IMR-90 (cell line): Measurements from ENCODE around the gene EML6. TPM values are rescaled to one million over a fixed set of nuclear protein-coding genes. Genes with fewer than 3 reads are reported as not detected.

Source experiments
- ATAC-seq: fragments of 200-7000 bp; cut with Tn5 transposase; 2 replicates; pipeline ENCODE4 v1.9.1; 2020; ENCODE audit warnings: low read depth, mild to moderate bottlenecking, moderate library complexity
- BruUV-seq: library from RNA; stranded (reverse); fragments of 400-500 nt; replicated peaks from 2 replicates; lab custom pipeline; 2021; lab: Mats Ljungman, UMichigan
- CTCF ChIA-PET: fragments of 300-600 bp; formaldehyde crosslinking; extraction: SDS; loops from one replicate; lab custom pipeline; 2021; ENCODE audit warnings: antibody characterized with exemption; lab: Yijun Ruan, JAX
- POLR2A ChIA-PET: fragments of 300-600 bp; sonication (Branson Sonifier 250); formaldehyde crosslinking; loops from one replicate; lab custom pipeline; 2022; ENCODE audit warnings: antibody characterized with exemption; ENCODE audit not compliant: unreplicated experiment; lab: Charles Lee
- DNase-seq: peaks from one replicate; pipeline ENCODE4 v3.0.0; 2013
- H2AFZ ChIP-seq: replicated peaks from 2 replicates; pipeline ENCODE3; 2013; ENCODE audit warnings: low read length, mild to moderate bottlenecking; ENCODE audit not compliant: poor library complexity
- H2AK5ac ChIP-seq: 2 replicates; pipeline ENCODE4 v1.6.1; 2013; ENCODE audit warnings: low read depth, low read length, inconsistent platforms
- H2AK9ac ChIP-seq: replicated peaks from 2 replicates; pipeline ENCODE3; 2013; ENCODE audit warnings: mild to moderate bottlenecking, low read depth, low read length, moderate library complexity; ENCODE audit not compliant: poor library complexity
- H2BK120ac ChIP-seq: 2 replicates; pipeline ENCODE4 v1.6.1; 2013; ENCODE audit warnings: low read depth, low read length, inconsistent platforms
- H2BK15ac ChIP-seq: 3 replicates; pipeline ENCODE4 v1.6.1; 2013; ENCODE audit warnings: low read depth, low read length, inconsistent platforms
- H2BK20ac ChIP-seq: 2 replicates; pipeline ENCODE4 v1.6.1; 2013; ENCODE audit warnings: low read depth, mild to moderate bottlenecking, inconsistent platforms, low read length, moderate library complexity
- H2BK5ac ChIP-seq: 2 replicates; pipeline ENCODE4 v1.6.1; 2013; ENCODE audit warnings: mild to moderate bottlenecking, low read depth, low read length, inconsistent platforms; ENCODE audit not compliant: poor library complexity, severe bottlenecking
- H3K14ac ChIP-seq: replicated peaks from 2 replicates; pipeline ENCODE4 v1.6.1; 2013; ENCODE audit warnings: low read depth, low read length, inconsistent platforms
- H3K18ac ChIP-seq: 2 replicates; pipeline ENCODE4 v1.6.1; 2013; ENCODE audit warnings: low read depth, low read length, control low read depth
- H3K23ac ChIP-seq: 2 replicates; pipeline ENCODE4 v1.6.1; 2013; ENCODE audit warnings: low read depth, low read length, inconsistent platforms
- H3K27ac ChIP-seq: 2 replicates; pipeline ENCODE4 v1.5.1; 2013; ENCODE audit warnings: mild to moderate bottlenecking, control low read depth, low read length; ENCODE audit not compliant: insufficient read depth
- H3K27me3 ChIP-seq: 2 replicates; pipeline ENCODE4 v1.6.1; 2013; ENCODE audit warnings: low read length; ENCODE audit not compliant: control insufficient read depth, insufficient read depth
- H3K36me3 ChIP-seq: 2 replicates; pipeline ENCODE4 v1.6.1; 2013; ENCODE audit warnings: low read length, mixed read lengths; ENCODE audit not compliant: control insufficient read depth, insufficient read depth
- H3K4ac ChIP-seq: 2 replicates; pipeline ENCODE4 v1.6.1; 2013; ENCODE audit warnings: low read depth, low read length, inconsistent platforms
- H3K4me1 ChIP-seq: 2 replicates; pipeline ENCODE4 v1.6.1; 2013; ENCODE audit warnings: low read length, mixed read lengths; ENCODE audit not compliant: control insufficient read depth, insufficient read depth
- H3K4me2 ChIP-seq: 2 replicates; pipeline ENCODE4 v1.6.1; 2013; ENCODE audit warnings: low read depth, mild to moderate bottlenecking, control low read depth, low read length, moderate library complexity
- H3K4me3 ChIP-seq: 2 replicates; pipeline ENCODE4 v1.5.1; 2013; ENCODE audit warnings: low read depth, mild to moderate bottlenecking, control low read depth, low read length, moderate library complexity; ENCODE audit not compliant: insufficient read depth
- H3K56ac ChIP-seq: 2 replicates; pipeline ENCODE4 v1.6.1; 2013; ENCODE audit warnings: low read length, inconsistent platforms; ENCODE audit not compliant: insufficient read depth; ENCODE audit errors: extremely low read depth
- H3K79me1 ChIP-seq, 2 experiments: 2 replicates each; pipeline ENCODE4 v1.6.1; 2013; ENCODE audit warnings: low read length in 2 of 2, inconsistent platforms in 1 of 2, low read depth in 1 of 2
- H3K9ac ChIP-seq: 2 replicates; pipeline ENCODE4 v1.6.1; 2013; ENCODE audit warnings: low read depth, low read length, control low read depth
- H3K9me1 ChIP-seq: 2 replicates; pipeline ENCODE4 v1.6.1; 2013; ENCODE audit warnings: low read length, inconsistent platforms; ENCODE audit not compliant: insufficient read depth
- H3K9me3 ChIP-seq: 2 replicates; pipeline ENCODE4 v1.6.1; 2013; ENCODE audit warnings: low read length; ENCODE audit not compliant: control insufficient read depth, insufficient read depth
- H4K20me1 ChIP-seq: 2 replicates; pipeline ENCODE4 v1.6.1; 2013; ENCODE audit warnings: low read length, inconsistent platforms; ENCODE audit not compliant: insufficient read depth
- H4K5ac ChIP-seq: 2 replicates; pipeline ENCODE4 v1.6.1; 2013; ENCODE audit warnings: mild to moderate bottlenecking, low read depth, low read length, control low read depth
- H4K8ac ChIP-seq, 2 experiments: 2 replicates each; pipeline ENCODE4 v1.6.1; 2013; ENCODE audit warnings: low read depth in 2 of 2, low read length in 2 of 2, control low read depth in 1 of 2, inconsistent platforms in 1 of 2
- H4K91ac ChIP-seq: 2 replicates; pipeline ENCODE4 v1.6.1; 2013; ENCODE audit warnings: low read depth, low read length, inconsistent platforms; ENCODE audit not compliant: insufficient read depth
- FOS ChIP-seq: fragments of 150-350 bp; IDR thresholded peaks from 2 replicates; pipeline ENCODE4 v1.6.1; 2016; ENCODE audit warnings: low read depth, low read length
- WGBS, 2 experiments: methylation state at CpG; one replicate each; pipeline versions ENCODE4 v1.1.5 to v1.1.7; 2013; ENCODE audit warnings: missing lambda C conversion rate in 2 of 2; ENCODE audit not compliant: insufficient read length in 1 of 2; ENCODE audit errors: extremely low coverage in 2 of 2; 5-methylcytosine and 5-hydroxymethylcytosine counted together
- dilution Hi-C: fragments of 300-500 bp; cut with HindIII; formaldehyde crosslinking; loops from one replicate; pipeline ENCODE4 v1.14.3; 2018; ENCODE audit warnings: low sequenced_read_pairs; ENCODE audit not compliant: unreplicated experiment
- in situ Hi-C: fragments of 300-500 bp; cut with MboI; formaldehyde crosslinking; loops from 3 replicates; pipeline ENCODE4 v1.14.3; 2019; ENCODE audit warnings: low sequenced_read_pairs, inconsistent platforms, mixed read lengths
- intact Hi-C: fragments of 100-400 bp; cut with micrococcal nuclease; formaldehyde crosslinking; loops from 2 replicates; pipeline ENCODE4 v1.10.0; 2022
- polyA plus RNA-seq, 3 experiments: library from polyadenylated mRNA; depleted of rRNA; stranded (reverse); fragments of >200 nt; gene quantifications; 2 replicates each; pipeline ENCODE4 v1.2.3, GENCODE V29; 2012; ENCODE audit warnings: low replicate concordance in 1 of 3
- total RNA-seq: library from RNA; depleted of rRNA; stranded (reverse); fragments of >200 nt; gene quantifications from 2 replicates; pipeline ENCODE4 v1.2.3, GENCODE V29; 2012

Gene EML6
- total and polyA plus RNA-seq, 2 of the 4 experiments (the other 2 are of a cell fraction), result 0.18 to 0.19 TPM

GRCh38 chr2:54966165-54966832 is 242.8 kb downstream of the EML6 start:
- Histone ChIP-seq H4K8ac (no peak overlapping the region), H3K79me1 (peaks cover 36 to 67% of the 10 kb centered on the region in 2 experiments), H3K36me3 (peaks cover 29% of the 10 kb centered on the region), H3K4me2 (no peak overlapping the region), H3K9me1 (peaks cover 41% of the 10 kb centered on the region), H3K27me3 (no peaks in the 10 kb centered on the region), H3K18ac (no peak overlapping the region), H4K5ac (no peak overlapping the region), H2BK20ac (no peak overlapping the region), H4K91ac (no peak overlapping the region), H2BK5ac (no peak overlapping the region), H3K23ac (no peak overlapping the region), H2AFZ (no peak overlapping the region), H2BK120ac (no peak overlapping the region), H2AK9ac (peak overlapping the region; percentile 2), H3K14ac (peak overlapping the region; percentile 33; the same call in 1 of the 2 replicates), H3K4ac (no peak overlapping the region), H3K9me3 (no peaks in the 10 kb centered on the region), H2AK5ac (no peak overlapping the region), H3K9ac (no peak overlapping the region), H3K27ac (no peak overlapping the region), H3K4me1 (peaks cover 6% of the 10 kb centered on the region; the same call in 1 of the 2 replicates), H2BK15ac (no peak overlapping the region), H4K20me1 (peaks cover 53% of the 10 kb centered on the region), H3K56ac (no peak overlapping the region), H3K4me3 (no peak overlapping the region)
- TF ChIP-seq FOS, result no peak
- ATAC-seq (no peak; the same call in 1 of the 2 replicates), DNase-seq (no peak)
- in situ Hi-C loops, result no loop called here
- intact Hi-C loops, result no loop called here
- CTCF ChIA-PET, result interaction anchor here (1.8 kb wide), 1 partner anchor 10 kb away, joined by 4 read pairs; no protein-coding TSS in a partner anchor
- BruUV-seq, result no TSS peak
- WGBS, 2 experiments, result 100% methylated on average over 1 of the region's 8 CpGs; no CpG with 5 or more reads in 1 of the 2 experiments
- dilution Hi-C loops, result no loop called here
- POLR2A ChIA-PET, result no interaction called here
